HG02642 (cell line): ENCODE results near the gene DNAJB6.
A peak's percentile ranks its signal among the peaks of the same experiment; 100 is the strongest.

Experiments
- ATAC-seq: cut with Tn5 transposase; IDR thresholded peaks from one replicate; pipeline ENCODE4 v1.9.1; 2021; ENCODE audit warnings: mild to moderate bottlenecking; ENCODE audit not compliant: unreplicated experiment, poor library complexity

The DNAJB6 gene

DNA sequence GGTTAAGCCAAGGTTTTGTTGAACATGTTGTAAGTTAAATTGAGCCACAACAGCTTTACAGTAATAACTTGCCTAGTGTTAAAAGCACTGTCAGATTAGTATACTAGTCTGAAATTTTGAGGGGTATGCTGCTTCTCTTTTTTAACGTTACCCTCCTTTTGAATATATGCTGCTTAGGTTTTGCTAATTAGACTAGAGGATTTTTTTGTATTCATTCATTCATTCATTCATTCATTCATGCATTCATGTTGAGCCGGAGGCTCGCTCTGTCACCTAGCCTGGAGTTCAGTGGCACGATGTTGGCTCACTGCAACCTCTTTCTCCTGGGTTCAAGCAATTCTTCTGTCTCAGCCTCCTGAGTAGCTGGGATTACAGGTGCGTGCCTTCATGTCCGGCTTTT is 24.7 kb downstream of the DNAJB6 start:
- no peak for ATAC-seq

- no peak for ATAC-seq
These were observed 25.9 kb downstream of the DNAJB6 start for GRCh38 chr7:157362729-157363128.

DNA sequence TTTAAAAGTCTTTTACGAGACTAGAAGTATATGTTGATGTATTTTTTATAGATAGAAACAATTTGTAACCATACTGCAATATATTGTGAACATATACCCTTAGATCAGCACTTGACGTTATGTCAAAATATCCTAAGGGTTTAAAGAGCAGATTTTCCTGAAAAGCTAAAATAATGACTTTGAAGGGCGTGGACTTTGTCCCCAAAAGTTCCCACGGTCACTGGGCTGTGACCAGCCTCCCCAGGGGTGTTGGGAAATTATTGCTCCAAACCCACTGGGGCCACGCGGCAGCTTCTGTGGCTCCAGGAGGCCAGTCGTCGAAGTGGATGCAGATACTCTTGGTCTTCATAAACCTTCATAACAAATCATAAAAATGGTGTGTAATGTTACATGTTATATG is 29.9 kb downstream of the DNAJB6 start:
- no peak for ATAC-seq

GRCh38 chr7:157368955-157369354 is 32.2 kb downstream of the DNAJB6 start:
- no peak for ATAC-seq

DNA sequence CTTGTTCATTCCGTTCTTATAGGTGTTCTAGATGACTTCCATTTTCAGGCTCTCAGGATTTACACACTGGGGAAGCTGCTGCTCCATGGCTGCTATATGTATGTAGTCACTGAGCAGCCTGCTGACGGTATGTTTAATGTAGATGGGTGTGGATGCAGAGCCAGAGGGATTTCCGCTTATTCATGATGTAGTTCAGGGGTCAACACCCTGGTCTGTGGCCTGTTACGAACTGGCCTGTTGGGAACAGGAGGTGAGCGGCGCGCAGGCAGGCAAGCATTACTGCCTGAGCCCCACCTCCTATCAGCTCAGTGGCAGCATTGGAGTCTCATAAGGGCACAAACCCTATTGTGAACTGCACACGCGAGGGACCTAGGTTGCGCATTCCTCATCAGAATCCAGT is 33.9 kb downstream of the DNAJB6 start:
- no peak for ATAC-seq

GRCh38 chr7:157371296-157371695 is 34.5 kb downstream of the DNAJB6 start:
- no peak for ATAC-seq

DNA sequence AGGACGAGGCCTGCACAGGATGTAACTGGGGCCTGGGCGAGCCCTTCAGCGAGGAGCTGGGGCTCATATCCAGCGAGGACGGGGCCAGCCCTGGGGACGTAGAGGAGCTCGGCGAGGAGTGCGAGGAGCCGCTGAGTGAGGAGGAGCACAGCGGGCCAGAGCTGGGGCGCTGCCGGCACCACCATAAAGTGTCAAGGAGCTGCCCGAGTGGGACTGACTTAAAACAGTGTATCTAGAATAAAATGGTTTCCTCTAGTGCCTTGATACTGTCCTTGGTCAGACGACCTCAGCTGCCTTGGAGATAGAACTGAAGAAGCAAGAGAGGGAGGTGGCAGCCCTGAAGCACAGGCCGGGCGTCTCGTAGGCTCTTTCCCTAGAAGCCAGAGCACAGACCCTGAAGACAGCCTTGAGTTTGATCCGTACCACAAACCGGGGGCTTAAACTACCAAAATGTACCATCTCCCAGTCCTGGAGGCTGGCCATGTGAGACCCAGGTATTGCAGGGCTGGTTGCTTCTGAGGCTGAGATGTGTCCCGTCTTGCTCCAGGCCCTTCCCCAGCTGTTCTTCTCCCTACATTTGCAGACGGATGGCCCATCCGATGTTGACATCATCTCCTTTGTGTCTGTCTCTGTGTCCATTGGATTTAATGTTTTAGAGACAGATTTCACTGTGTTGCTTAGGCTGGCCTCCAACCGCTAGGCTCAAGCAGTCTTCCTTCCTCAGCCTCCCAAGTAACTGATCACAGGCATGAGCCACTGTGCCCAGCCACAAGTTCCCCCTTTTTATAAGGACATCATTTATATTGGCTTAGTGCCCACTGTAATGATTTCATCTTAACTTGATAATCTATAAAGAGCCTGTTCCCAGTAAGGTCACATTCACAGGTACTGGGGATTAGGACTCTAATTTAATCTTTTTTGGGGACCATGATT is 35.8 kb downstream of the DNAJB6 start:
- no peak for ATAC-seq

- ATAC-seq = no peak
These were observed 36.7 kb downstream of the DNAJB6 start for GRCh38 chr7:157373493-157373892.

DNA sequence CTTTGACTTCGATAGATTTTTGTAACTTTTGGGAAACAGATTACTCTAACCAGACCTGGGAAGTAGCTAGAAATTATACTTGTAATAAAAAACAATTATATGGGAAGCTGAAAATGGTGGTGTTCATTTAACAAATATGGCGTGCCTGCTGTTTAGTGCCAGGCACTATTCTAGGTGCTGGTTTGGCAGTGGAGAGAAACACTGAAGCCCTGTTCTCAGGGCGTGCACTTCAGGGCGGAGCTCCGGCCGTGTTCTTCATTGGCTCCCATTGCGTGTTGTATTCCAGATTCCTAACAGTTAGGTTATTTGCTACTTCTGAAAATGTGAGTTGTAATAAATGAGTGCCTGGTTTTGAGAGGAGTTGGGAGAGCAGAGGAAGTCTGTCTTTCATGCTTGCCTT is 38.6 kb downstream of the DNAJB6 start:
- no peak for ATAC-seq

DNA sequence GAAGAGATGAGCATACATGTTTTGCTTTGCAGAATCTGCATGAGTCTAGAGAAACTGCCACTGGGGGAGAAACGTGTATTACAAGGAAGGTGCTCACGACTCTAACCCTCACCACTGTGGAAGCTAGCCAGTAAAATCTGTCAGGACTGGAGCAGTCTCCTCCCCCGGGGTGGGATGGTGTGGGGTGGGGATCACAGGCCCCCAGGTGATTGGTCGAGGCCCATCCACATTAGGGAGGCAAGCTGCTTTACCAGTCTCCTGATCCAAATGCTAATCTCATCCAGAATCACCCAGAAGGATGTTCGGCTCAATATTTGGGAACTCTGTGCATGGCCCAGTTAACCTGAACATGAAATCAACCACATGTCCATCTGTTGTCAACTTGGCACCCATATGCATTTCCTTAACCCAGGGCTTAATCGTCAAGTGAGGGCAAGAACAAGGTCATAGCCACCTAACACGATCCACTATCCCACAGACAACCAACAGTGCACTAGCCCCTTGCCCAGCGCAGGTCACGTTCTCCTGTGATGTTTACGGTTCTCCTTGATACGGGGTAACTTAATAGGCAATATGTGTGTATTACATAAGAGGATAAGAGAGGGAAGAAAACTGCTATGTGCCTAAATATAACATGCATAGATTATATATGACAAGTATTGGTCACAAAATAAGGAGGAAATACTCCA is 40.8 kb downstream of the DNAJB6 start:
- ATAC-seq = no peak

DNA sequence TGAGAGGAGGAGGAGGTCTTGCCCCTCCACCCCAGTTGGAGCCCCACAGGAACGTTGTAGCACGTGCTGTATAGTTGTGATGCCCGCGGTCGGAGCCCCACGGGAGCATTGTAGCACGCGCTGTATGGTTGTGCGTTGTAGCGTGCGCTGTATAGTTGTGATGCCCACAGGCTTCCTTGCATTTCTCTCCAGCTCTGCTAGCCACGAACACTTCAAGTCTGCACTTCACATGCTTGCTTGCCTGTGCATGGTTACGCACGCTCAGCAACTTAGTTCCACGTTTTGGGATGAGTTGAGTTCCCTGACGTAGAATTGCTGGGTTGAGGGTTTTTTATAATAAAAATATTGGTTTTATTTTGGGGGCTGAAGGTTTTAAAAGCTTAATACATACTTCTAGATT is 41.6 kb downstream of the DNAJB6 start:
- no peak for ATAC-seq

DNA sequence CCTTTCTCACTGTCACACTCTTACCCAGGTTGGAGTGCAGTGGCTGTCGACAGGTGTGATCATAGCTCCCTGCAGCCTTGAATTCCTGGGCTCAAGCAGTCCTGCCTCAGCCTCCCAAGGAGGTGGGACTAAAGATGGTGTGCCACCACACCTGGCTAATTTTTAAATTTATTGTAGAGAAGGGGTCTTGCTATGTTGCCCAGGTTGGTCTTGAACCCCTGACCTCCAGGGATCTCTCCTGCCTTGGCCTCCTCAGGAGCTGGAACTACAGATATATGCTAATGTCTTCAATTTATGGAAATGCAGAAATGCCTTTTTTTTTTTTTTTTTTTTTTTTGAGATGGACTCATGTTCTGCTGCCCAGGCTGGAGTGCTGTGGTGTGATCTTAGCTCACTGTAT is 42.7 kb downstream of the DNAJB6 start:
- no peak for ATAC-seq

DNA sequence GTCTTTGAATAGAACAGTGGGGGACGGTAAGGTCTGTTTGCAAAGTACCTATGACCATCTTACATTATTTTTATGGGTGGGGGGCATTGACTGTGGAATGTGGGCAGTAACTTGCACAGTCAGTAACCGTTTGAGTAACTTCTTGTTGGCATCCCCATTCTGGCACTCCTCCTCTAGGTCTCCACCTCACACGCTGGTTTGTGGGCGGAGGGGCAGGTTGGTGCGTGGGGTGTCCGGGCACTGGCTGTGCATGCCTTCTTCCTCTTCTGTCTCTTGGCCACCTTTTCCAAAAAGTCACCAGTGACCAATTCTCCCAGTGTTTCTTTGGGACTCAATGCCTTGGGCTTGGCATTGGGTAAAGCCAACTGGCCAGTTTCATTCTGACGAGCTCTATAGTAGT is 43.6 kb downstream of the DNAJB6 start:
- no peak for ATAC-seq

GRCh38 chr7:157383868-157384267 is 47.1 kb downstream of the DNAJB6 start:
- no peak for ATAC-seq

GRCh38 chr7:157384301-157384700 is 47.5 kb downstream of the DNAJB6 start:
- ATAC-seq = no peak

- ATAC-seq = peak; percentile 79
These were observed 50.4 kb downstream of the DNAJB6 start for GRCh38 chr7:157386979-157387800.

DNA sequence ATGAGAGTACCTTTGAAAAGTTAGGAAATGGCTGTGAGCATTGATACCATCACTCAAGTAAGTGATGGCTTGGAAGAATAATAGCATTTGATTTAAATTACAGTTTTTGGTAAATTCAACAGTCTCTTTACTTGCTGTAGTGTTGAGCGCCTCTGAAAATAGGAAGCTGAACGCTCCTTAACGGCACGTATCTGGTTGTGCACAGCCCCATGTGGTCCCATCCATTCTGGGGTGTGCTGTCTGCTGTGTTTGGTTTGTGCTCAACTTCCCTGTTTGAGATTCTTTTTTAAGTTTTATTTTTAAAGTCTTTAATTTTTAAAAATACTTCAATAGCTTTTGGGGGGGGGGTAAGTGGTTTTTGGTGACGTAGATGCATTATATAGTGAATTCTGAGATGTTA is 51.5 kb downstream of the DNAJB6 start:
- ATAC-seq = no peak

- ATAC-seq = no peak
These were observed 53.3 kb downstream of the DNAJB6 start for GRCh38 chr7:157389951-157390730.

DNA sequence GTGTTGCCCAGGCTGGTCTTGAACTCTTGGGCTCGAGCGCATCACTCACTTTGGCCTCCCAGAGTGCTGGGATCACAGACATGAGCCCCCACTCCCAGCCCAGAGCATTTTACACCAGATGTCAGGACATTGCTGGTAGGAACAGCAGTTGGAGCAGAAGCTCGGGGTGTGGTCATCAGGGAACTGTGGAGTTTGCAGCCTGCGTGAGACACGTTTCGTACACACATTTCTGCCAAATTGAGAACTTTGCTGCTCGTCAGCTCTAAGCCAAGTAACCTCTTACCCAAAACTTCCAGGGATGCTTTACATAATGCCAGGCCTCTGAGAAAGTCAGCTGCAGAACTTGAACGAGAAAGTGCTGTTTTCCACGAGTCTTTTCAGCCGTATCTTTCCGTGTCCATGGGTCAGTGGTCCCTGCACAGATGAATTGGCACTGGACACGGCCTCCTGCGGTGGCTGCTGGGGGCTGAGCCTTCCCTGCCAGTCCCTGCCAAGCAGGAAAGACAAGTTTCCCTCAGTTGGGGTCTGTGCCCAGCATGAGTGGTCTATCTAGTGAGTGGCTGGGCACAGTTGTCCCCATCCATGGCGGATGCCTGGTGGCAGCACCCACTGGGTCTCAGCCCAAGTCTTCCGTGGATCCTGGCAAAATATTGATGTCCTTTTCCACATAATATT is 54.4 kb downstream of the DNAJB6 start:
- ATAC-seq = no peak
